Esophagus squamous epithelium (tissue), 5 donors: ENCODE data around the gene XPO1. TPM values are rescaled to one million over a fixed set of nuclear protein-coding genes. Genes with fewer than 3 reads are reported as not detected.
"Not testable (repeated sequence)": the region's sequence is repeated elsewhere in the genome, so short reads cannot be mapped to it uniquely, and the experiment has no call there.

Experiments
- DNase-seq: peaks from one replicate; lab custom pipeline; 2025; lab: John Stamatoyannopoulos, UW
- H3K27ac ChIP-seq, 4 donors: fragments of 200-600 bp; sonication (generic); one replicate each; pipeline ENCODE4 v1.5.1; 2016 to 2019; ENCODE audit warnings: mild to moderate bottlenecking in 1 of 4
- H3K27me3 ChIP-seq, 4 donors: fragments of 200-600 bp; sonication (generic); 1 replicate in 3 of 4; 2 replicates in 1 of 4; pipeline versions ENCODE4 v1.5.1 to v1.6.0; 2017 to 2021; ENCODE audit warnings: antibody characterized with exemption in 1 of 4
- H3K36me3 ChIP-seq, 3 donors: fragments of 200-600 bp; sonication (generic); one replicate each; pipeline ENCODE4 v1.5.1; 2016 to 2019
- H3K4me1 ChIP-seq, 3 donors: fragments of 200-600 bp; sonication (generic); one replicate each; pipeline ENCODE4 v1.5.1; 2017 to 2019
- H3K4me3 ChIP-seq, 4 donors: fragments of 200-600 bp; sonication (generic); 1 replicate in 3 of 4; 2 replicates in 1 of 4; pipeline ENCODE4 v1.5.1; 2016 to 2019; ENCODE audit warnings: mild to moderate bottlenecking in 2 of 4, moderate library complexity in 1 of 4
- H3K9me3 ChIP-seq, 3 donors: fragments of 200-600 bp; sonication (generic); one replicate each; pipeline ENCODE4 v1.5.1; 2016 to 2019
- CTCF ChIP-seq, 6 experiments: fragments of 450-650 bp in 4 of 6; fragments of 200-600 bp in 2 of 6; sonication (generic) in 2 of 6; IDR thresholded peaks; one replicate each; pipeline ENCODE4 v1.5.1; 2016 to 2019; ENCODE audit warnings: antibody characterized with exemption in 6 of 6, mild to moderate bottlenecking in 4 of 6, moderate library complexity in 4 of 6
- POLR2A ChIP-seq, 4 donors: fragments of 450-650 bp; IDR thresholded peaks; one replicate each; pipeline ENCODE4 v1.6.1; 2017; ENCODE audit warnings: antibody characterized with exemption in 4 of 4, mild to moderate bottlenecking in 4 of 4, moderate library complexity in 3 of 4
- WGBS, 2 donors: methylation state at CpG; one replicate each; pipeline ENCODE4 v1.1.5; 2018; 5-methylcytosine and 5-hydroxymethylcytosine counted together
- intact Hi-C: fragments of 100-400 bp; cut with DNase I; formaldehyde crosslinking; loops from one replicate; pipeline ENCODE4 v1.15.0; 2022
- total RNA-seq, 4 donors: library from RNA; depleted of rRNA; stranded (reverse); fragments of >200 nt; gene quantifications; one replicate each; pipeline ENCODE4 v1.1.0, GENCODE V29; 2016
- donor health status: DM: yes; HTN: yes; CAD: no.

The XPO1 gene
- total RNA-seq, 4 donors from 2014 or later = 46.5 to 138 (median 104) TPM

GRCh38 chr2:61470122-61470951 is 67.8 kb downstream of the XPO1 start:
- H3K36me3 ChIP-seq = peaks cover 0 to 16% (median 0%) of the 10 kb centered on the region in 3 donors
- DNase-seq = peak; percentile 56
- H3K27ac ChIP-seq = peak overlapping the region; percentile 94 to 100 (median 98)
- H3K9me3 ChIP-seq = no peaks in the 10 kb centered on the region
- 0% methylated on average over 3 to 16 of the region's 94 CpGs for WGBS, 2 donors
- H3K27me3 ChIP-seq = no peaks in the 10 kb centered on the region
- H3K4me3 ChIP-seq = peak overlapping the region; percentile 66 to 98 (median 89)
- TF ChIP-seq POLR2A (IDR thresholded peaks at IDR 0.05) (peak in 1 of 4 donors; percentile 4), CTCF (IDR thresholded peaks at IDR 0.05) (no peak)
- peaks cover 13 to 51% (median 16%) of the 10 kb centered on the region in 3 donors for H3K4me1 ChIP-seq
- intact Hi-C loops = loop anchor here (5.0 kb wide), 1 partner anchor 67 kb away; the partner anchor contains the start of gene XPO1

GRCh38 chr2:61469424-61470121 is 68.6 kb downstream of the XPO1 start:
- TF ChIP-seq POLR2A (IDR thresholded peaks at IDR 0.05) (no peak), CTCF (IDR thresholded peaks at IDR 0.05) (no peak)
- Histone ChIP-seq H3K9me3 (no peaks in the 10 kb centered on the region), H3K27me3 (no peaks in the 10 kb centered on the region), H3K36me3 (peaks cover 0 to 16% (median 0%) of the 10 kb centered on the region in 3 donors), H3K4me1 (peaks cover 13 to 57% (median 16%) of the 10 kb centered on the region in 3 donors), H3K4me3 (peak overlapping the region; percentile 66 to 98 (median 89)), H3K27ac (peak overlapping the region; percentile 94 to 100 (median 98))
- WGBS, 2 donors = 4 to 5% methylated on average over 8 of the region's 8 CpGs
- intact Hi-C loops = loop anchor here (5.0 kb wide), 1 partner anchor 68 kb away; the partner anchor contains the start of gene XPO1
- no peak for DNase-seq

- H3K4me1 ChIP-seq = peaks cover 13 to 70% (median 16%) of the 10 kb centered on the region in 3 donors
- DNase-seq, intact Hi-C loops, H3K4me3 ChIP-seq, H3K27me3 ChIP-seq, H3K9me3 ChIP-seq: not testable (repeated sequence)
- H3K36me3 ChIP-seq = peaks cover 0 to 16% (median 0%) of the 10 kb centered on the region in 3 donors
- WGBS, 2 donors = 94 to 95% methylated on average over 8 to 10 of the region's 10 CpGs
- H3K27ac ChIP-seq = peak overlapping the region in 1 of 4 donors; percentile 100
These were observed 69.9 kb downstream of the XPO1 start for GRCh38 chr2:61468231-61468630.

- Histone ChIP-seq H3K4me3 (no peak overlapping the region), H3K4me1 (peaks cover 12 to 72% (median 13%) of the 10 kb centered on the region in 3 donors), H3K27ac (no peak overlapping the region), H3K27me3 (no peaks in the 10 kb centered on the region), H3K36me3 (peaks cover 0 to 14% (median 0%) of the 10 kb centered on the region in 3 donors), H3K9me3 (no peaks in the 10 kb centered on the region)
- no peak for DNase-seq
- intact Hi-C loops = no loop called here
- WGBS, 2 donors = 62 to 65% methylated on average over 3 of the region's 3 CpGs
- TF ChIP-seq CTCF (IDR thresholded peaks at IDR 0.05) = no peak
- no peak for TF ChIP-seq POLR2A (IDR thresholded peaks at IDR 0.05)
These were observed 73.1 kb downstream of the XPO1 start for GRCh38 chr2:61465045-61465444.

- DNase-seq = no peak
- no peak overlapping the region for H3K4me3 ChIP-seq
- peaks cover 9 to 75% (median 19%) of the 10 kb centered on the region in 3 donors for H3K4me1 ChIP-seq
- H3K36me3 ChIP-seq = peaks cover 0 to 14% (median 0%) of the 10 kb centered on the region in 3 donors
- intact Hi-C loops = no loop called here
- no peaks in the 10 kb centered on the region for H3K9me3 ChIP-seq
- TF ChIP-seq POLR2A (IDR thresholded peaks at IDR 0.05) (no peak), CTCF (IDR thresholded peaks at IDR 0.05) (no peak)
- H3K27me3 ChIP-seq = no peaks in the 10 kb centered on the region
- WGBS, 2 donors = 71 to 75% methylated on average over 7 of the region's 7 CpGs
- no peak overlapping the region for H3K27ac ChIP-seq
These were observed 74.2 kb downstream of the XPO1 start for GRCh38 chr2:61463769-61464475.
